Activated naive CD4-positive, alpha-beta T cell treated with anti-CD3 and anti-CD28 coated beads for 36 hours (primary cell): Measurements from ENCODE around the gene DPM2. TPM values are rescaled to one million over a fixed set of nuclear protein-coding genes. Genes with fewer than 3 reads are reported as not detected.

Experiments
- total RNA-seq, 2 experiments: library from RNA; stranded (reverse); gene quantifications; one replicate each; pipeline ENCODE4 v1.2.3, GENCODE V29; 2021

The DPM2 gene
- total RNA-seq, 2 experiments from 2014 or later = 41.6 to 43.4 TPM

Other genes starting within 250 kb of the DPM2 start
- gene CFAP157, start 230.9 kb downstream of the DPM2 start, total RNA-seq = under 1 TPM in 1 of 2 experiments, not detected in 1; 0.07 TPM
- gene PTRH1, start 222.2 kb downstream of the DPM2 start, total RNA-seq = 10 to 100 TPM; 23.3 to 24.1 TPM
- under 1 TPM; 0.50 to 0.79 TPM for gene TTC16, start 221.8 kb downstream of the DPM2 start, total RNA-seq
- 10 to 100 TPM; 11.8 to 12.7 TPM for gene TOR2A, start 202.6 kb downstream of the DPM2 start, total RNA-seq
- 10 to 100 TPM; 27.2 to 27.3 TPM for gene SH2D3C, start 159.2 kb downstream of the DPM2 start, total RNA-seq
- gene CDK9, start 151.8 kb downstream of the DPM2 start, total RNA-seq = 10 to 100 TPM; 64.6 to 73.6 TPM
- gene FPGS, start 135.0 kb downstream of the DPM2 start, total RNA-seq = 10 to 100 TPM; 67.8 to 73.0 TPM
- gene ENG, start 83.2 kb downstream of the DPM2 start, total RNA-seq = 10 to 100 TPM; 10.5 to 11.6 TPM
- gene AK1, start 60.2 kb downstream of the DPM2 start, total RNA-seq = 10 to 100 TPM; 11.8 to 11.9 TPM
- gene ST6GALNAC6, start 38.3 kb downstream of the DPM2 start, total RNA-seq = 10 to 100 TPM; 28.7 to 29.1 TPM
- gene ST6GALNAC4, start 20.8 kb downstream of the DPM2 start, total RNA-seq = 10 to 100 TPM; 22.3 to 24.6 TPM
- 1 to 10 TPM; 1.1 to 1.8 TPM for gene PIP5KL1, start 7.1 kb downstream of the DPM2 start, total RNA-seq
- gene EEIG1, start 43.1 kb upstream of the DPM2 start, total RNA-seq = 10 to 100 TPM; 61.0 to 70.8 TPM
- gene NAIF1, start 129.5 kb upstream of the DPM2 start, total RNA-seq = 10 to 100 TPM; 12.3 to 12.8 TPM
- 10 to 100 TPM; 12.0 to 12.7 TPM for gene SLC25A25, start 130.4 kb upstream of the DPM2 start, total RNA-seq
- 10 to 100 TPM; 47.6 to 48.4 TPM for gene PTGES2, start 189.9 kb upstream of the DPM2 start, total RNA-seq
- gene LCN2, start 211.6 kb upstream of the DPM2 start, total RNA-seq = not detected
- gene BBLN, start 222.4 kb upstream of the DPM2 start, total RNA-seq = 10 to 100 TPM; 73.3 to 77.7 TPM